OCI-LY3 (cell line): ENCODE data around the gene COG6.

ENCODE experiments used
- CTCF ChIP-seq: fragments of 200-600, 300-600 bp; sonication (generic); IDR thresholded peaks from 2 replicates; pipeline ENCODE4 v1.5.1; 2014; ENCODE audit warnings: antibody characterized with exemption, low read length, low read depth
- EZH2phosphoT487 ChIP-seq: fragments of 200-600 bp; shearing (Covaris generic); IDR thresholded peaks from 2 replicates; pipeline ENCODE4 v1.6.1; 2018; ENCODE audit warnings: antibody characterized with exemption, mixed run types, low read depth

- no peak for TF ChIP-seq CTCF
- no peak for TF ChIP-seq EZH2phosphoT487
Measured at GRCh38 chr13:39773833-39774232, 118.4 kb downstream of the COG6 start.
